T-cell (primary cell): ENCODE measurements around the gene GAS6. TPM values are rescaled to one million over a fixed set of nuclear protein-coding genes. Genes with fewer than 3 reads are reported as not detected.
A peak's percentile ranks its signal among the peaks of the same experiment; 100 is the strongest.

ENCODE experiments used
- ATAC-seq, 4 experiments: fragments of 200-7000 bp in 3 of 4; fragments of 150-1000 bp in 1 of 4; cut with Tn5 transposase; replicated peaks in 1 of 4; 1 replicate in 3 of 4; 2 replicates in 1 of 4; pipeline ENCODE4 v1.10.0; 2021; ENCODE audit warnings: moderate library complexity in 3 of 4, mild to moderate bottlenecking in 2 of 4, moderate number of reproducible peaks in 1 of 4
- CTCF ChIA-PET, 2 donors: fragments of 300-600 bp; sonication (Branson Sonifier 250); formaldehyde crosslinking; loops; one replicate each; lab custom pipeline; 2022; ENCODE audit warnings: antibody characterized with exemption in 2 of 2; lab: Charles Lee
- POLR2A ChIA-PET, 2 donors: fragments of 300-600 bp; sonication (Branson Sonifier 250); formaldehyde crosslinking; loops; one replicate each; lab custom pipeline; 2022; ENCODE audit warnings: antibody characterized with exemption in 2 of 2; lab: Charles Lee
- DNase-seq, 35 experiments: peaks; one replicate each; pipeline versions ENCODE4 v3.0.0 to v3.0.0-alpha.2; 2013 to 2023
- H3K27ac ChIP-seq: one replicate; pipeline ENCODE4 v1.5.1; 2013; ENCODE audit warnings: low read length
- H3K27me3 ChIP-seq, 2 experiments: replicated peaks in 1 of 2; 1 replicate in 1 of 2; 2 replicates in 1 of 2; pipeline versions ENCODE4 v1.6.1 to v1.7.0; 2013; ENCODE audit warnings: low read length in 1 of 2, mixed read lengths in 1 of 2; ENCODE audit not compliant: control insufficient read depth in 2 of 2, insufficient read depth in 2 of 2; ENCODE audit errors: extremely low read depth in 1 of 2
- H3K36me3 ChIP-seq, 2 donors: 1 replicate in 1 of 2; 2 replicates in 1 of 2; pipeline versions ENCODE4 v1.6.1 to v1.7.0; 2013; ENCODE audit warnings: low read length in 1 of 2; ENCODE audit not compliant: control insufficient read depth in 2 of 2, insufficient read depth in 1 of 2; ENCODE audit errors: extremely low read depth in 1 of 2
- H3K4me1 ChIP-seq, 2 experiments: 1 replicate in 1 of 2; 2 replicates in 1 of 2; pipeline versions ENCODE4 v1.6.1 to v1.7.0; 2013; ENCODE audit warnings: low read length in 2 of 2, mixed read lengths in 1 of 2; ENCODE audit not compliant: insufficient read depth in 2 of 2, control insufficient read depth in 1 of 2; ENCODE audit errors: extremely low read depth in 1 of 2
- H3K4me3 ChIP-seq, 2 donors: 1 replicate in 1 of 2; 2 replicates in 1 of 2; pipeline versions ENCODE4 v1.5.1 to v1.7.0; 2013; ENCODE audit warnings: mild to moderate bottlenecking in 2 of 2, low read length in 1 of 2, moderate library complexity in 1 of 2; ENCODE audit not compliant: control insufficient read depth in 1 of 2; ENCODE audit errors: extremely low read depth in 1 of 2
- H3K9me3 ChIP-seq: 2 replicates; pipeline ENCODE4 v1.7.0; 2013
- H3K27ac Mint-ChIP-seq, 2 donors: one replicate each; pipeline ENCODE4 v1.8.0; 2020 to 2021; ENCODE audit warnings: mild to moderate bottlenecking in 2 of 2, mixed read lengths in 2 of 2
- H3K27me3 Mint-ChIP-seq, 2 donors: one replicate each; pipeline ENCODE4 v1.8.0; 2021 to 2022; ENCODE audit warnings: mixed read lengths in 2 of 2
- H3K36me3 Mint-ChIP-seq: one replicate; pipeline ENCODE4 v1.8.0; 2021; ENCODE audit warnings: mixed read lengths
- H3K4me1 Mint-ChIP-seq, 3 donors: one replicate each; pipeline ENCODE4 v1.8.0; 2020 to 2022; ENCODE audit warnings: mixed read lengths in 3 of 3, mild to moderate bottlenecking in 1 of 3
- H3K4me3 Mint-ChIP-seq, 3 donors: one replicate each; pipeline ENCODE4 v1.8.0; 2020 to 2022; ENCODE audit warnings: mild to moderate bottlenecking in 3 of 3, mixed read lengths in 3 of 3, moderate library complexity in 3 of 3
- H3K9me3 Mint-ChIP-seq, 3 donors: one replicate each; pipeline ENCODE4 v1.8.0; 2020 to 2022; ENCODE audit warnings: mixed read lengths in 3 of 3
- WGBS: methylation state at CpG from one replicate; pipeline ENCODE4 v1.1.5; 2013; ENCODE audit warnings: missing lambda C conversion rate; ENCODE audit not compliant: insufficient coverage; 5-methylcytosine and 5-hydroxymethylcytosine counted together
- total RNA-seq, 35 experiments: library from RNA in 6 of 35; stranded (reverse) in 6 of 35; fragments of 120-200 nt in 1 of 35; gene quantifications; one replicate each; pipeline versions ENCODE4 v1.2.1 to v1.2.4 and lab custom pipeline; 2013 to 2026

Gene GAS6
- total RNA-seq, 5 donors from 2014 or later (not counting 1 experiment from before 2014, with no cell fraction given) = 1.1 to 10.2 (median 4.7) TPM

DNA sequence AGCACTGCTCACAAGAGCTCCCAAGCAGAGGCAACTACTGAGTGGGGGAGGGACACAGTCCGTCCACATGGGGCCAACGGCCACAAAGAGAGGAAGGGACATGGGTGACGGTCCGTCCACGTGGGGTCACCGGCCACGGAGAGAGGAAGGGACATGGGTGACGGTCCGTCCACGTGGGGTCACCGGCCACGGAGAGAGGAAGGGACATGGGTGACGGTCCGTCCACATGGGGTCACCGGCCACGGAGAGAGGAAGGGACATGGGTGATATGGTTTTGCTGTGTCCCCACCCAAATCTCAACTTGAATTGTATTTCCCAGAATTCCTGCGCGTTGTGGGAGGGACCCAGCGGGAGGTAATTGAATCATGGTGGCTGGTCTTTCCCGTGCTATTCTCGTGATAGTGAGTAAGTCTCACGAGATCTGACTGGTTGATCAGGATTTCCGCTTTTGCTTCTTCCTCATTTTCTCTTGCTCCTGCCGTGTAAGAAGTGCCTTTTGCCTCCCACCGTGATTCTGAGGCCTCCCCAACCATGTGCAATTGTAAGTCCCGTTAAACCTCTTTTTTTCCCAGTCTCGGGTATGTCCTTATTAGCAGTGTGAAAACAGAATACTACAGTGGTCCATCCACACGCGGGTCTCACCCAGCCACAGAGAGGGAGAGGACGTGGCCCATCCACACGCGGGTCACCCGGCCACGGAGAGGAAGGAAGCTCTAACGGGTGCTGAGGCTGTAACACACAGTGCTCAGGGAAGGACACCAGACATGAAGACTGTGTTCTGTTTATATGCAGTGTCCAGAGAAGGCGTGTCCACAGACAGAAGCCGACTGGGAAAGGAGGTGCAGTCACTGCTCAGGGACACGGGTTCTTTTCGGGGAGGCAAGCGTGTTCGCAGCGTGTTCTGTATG is 48.5 kb downstream of the GAS6 start:
- Histone ChIP-seq H3K4me3 (peak overlapping the region; percentile 20 to 45), H3K27me3 (peaks cover 0 to 16% of the 10 kb centered on the region in 2 experiments), H3K27ac (no peak overlapping the region), H3K4me1 (peaks cover 5 to 19% of the 10 kb centered on the region in 2 experiments), H3K9me3 (no peaks in the 10 kb centered on the region), H3K36me3 (no peaks in the 10 kb centered on the region)
- ChIA-PET CTCF (no interaction called here), POLR2A (no interaction called here)
- peak in 9 of 35 experiments; percentile 5 to 38 (median 16) for DNase-seq
- ATAC-seq = peak in 2 of 4 experiments; percentile 18 to 43
- peaks cover 22 to 25% (median 25%) of the 10 kb centered on the region in 3 donors for H3K4me1 Mint-ChIP-seq
- no peaks in the 10 kb centered on the region for H3K9me3 Mint-ChIP-seq
- peak overlapping the region; percentile 79 to 91 (median 81) for H3K4me3 Mint-ChIP-seq
- H3K36me3 Mint-ChIP-seq = no peaks in the 10 kb centered on the region
- peak overlapping the region; percentile 29 to 37 for H3K27ac Mint-ChIP-seq
- no peaks in the 10 kb centered on the region for H3K27me3 Mint-ChIP-seq
- 56% methylated on average over 33 of the region's 42 CpGs for WGBS

DNA sequence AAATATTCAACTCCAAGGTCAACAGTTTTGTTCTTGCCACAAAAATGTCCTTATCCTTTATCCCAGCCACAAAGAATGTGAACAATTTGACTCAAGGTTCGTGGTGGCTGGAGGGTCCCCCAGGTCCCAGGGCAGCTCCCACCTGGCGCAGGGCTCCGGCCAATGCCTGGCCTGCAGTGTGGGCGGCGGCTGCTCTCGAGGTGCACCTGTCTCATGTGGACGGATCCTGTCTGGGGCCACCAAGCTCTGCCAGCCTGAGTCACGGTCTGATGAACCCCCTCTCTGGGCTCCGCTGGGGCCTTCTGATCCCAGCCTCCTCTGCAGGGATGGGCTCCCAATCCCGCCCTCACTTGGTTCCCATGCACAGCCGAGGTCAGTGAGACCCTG is 49.4 kb downstream of the GAS6 start:
- peaks cover 5 to 19% of the 10 kb centered on the region in 2 experiments for H3K4me1 ChIP-seq
- Mint-ChIP-seq H3K27ac (no peak overlapping the region), H3K4me3 (no peak overlapping the region), H3K9me3 (peaks cover 0 to 1% (median 0%) of the 10 kb centered on the region in 3 donors), H3K4me1 (peaks cover 22 to 25% (median 25%) of the 10 kb centered on the region in 3 donors), H3K27me3 (no peaks in the 10 kb centered on the region), H3K36me3 (no peaks in the 10 kb centered on the region)
- 90% methylated on average over 7 of the region's 11 CpGs for WGBS
- peaks cover 0 to 18% of the 10 kb centered on the region in 2 experiments for H3K27me3 ChIP-seq
- no peak for DNase-seq
- ChIA-PET POLR2A (no interaction called here), CTCF (interaction anchor here in 1 of 2 donors (0.5 kb wide), 1 partner anchor 467 kb away, joined by 3 read pairs; the partner anchor contains the start of gene UPF3A)
- no peaks in the 10 kb centered on the region for H3K36me3 ChIP-seq
- H3K9me3 ChIP-seq = no peaks in the 10 kb centered on the region
- no peak overlapping the region for H3K27ac ChIP-seq
- H3K4me3 ChIP-seq = no peak overlapping the region
- ATAC-seq = no peak

- POLR2A ChIA-PET = no interaction called here
- Mint-ChIP-seq H3K9me3 (peaks cover 0 to 1% (median 0%) of the 10 kb centered on the region in 3 donors), H3K36me3 (no peaks in the 10 kb centered on the region), H3K27ac (no peak overlapping the region), H3K27me3 (no peaks in the 10 kb centered on the region), H3K4me1 (peaks cover 22 to 25% (median 25%) of the 10 kb centered on the region in 3 donors), H3K4me3 (no peak overlapping the region)
- Histone ChIP-seq H3K36me3 (no peaks in the 10 kb centered on the region), H3K27me3 (peaks cover 0 to 18% of the 10 kb centered on the region in 2 experiments), H3K9me3 (no peaks in the 10 kb centered on the region), H3K4me3 (no peak overlapping the region), H3K27ac (no peak overlapping the region), H3K4me1 (peaks cover 5 to 19% of the 10 kb centered on the region in 2 experiments)
- 75% methylated on average over 17 of the region's 28 CpGs for WGBS
- DNase-seq (no peak), ATAC-seq (no peak)
- CTCF ChIA-PET = no interaction called here
These were observed 50.0 kb downstream of the GAS6 start for GRCh38 chr13:113813749-113814434.

GRCh38 chr13:113813070-113813748 is 50.7 kb downstream of the GAS6 start:
- no peaks in the 10 kb centered on the region for H3K9me3 ChIP-seq
- Mint-ChIP-seq H3K4me3 (no peak overlapping the region), H3K36me3 (no peaks in the 10 kb centered on the region), H3K27ac (no peak overlapping the region), H3K27me3 (no peaks in the 10 kb centered on the region), H3K9me3 (peaks cover 0 to 1% (median 0%) of the 10 kb centered on the region in 3 donors), H3K4me1 (peaks cover 22 to 25% (median 25%) of the 10 kb centered on the region in 3 donors)
- ATAC-seq = no peak
- H3K4me1 ChIP-seq = peaks cover 5 to 19% of the 10 kb centered on the region in 2 experiments
- CTCF ChIA-PET = no interaction called here
- H3K36me3 ChIP-seq = no peaks in the 10 kb centered on the region
- WGBS = 94% methylated on average over 13 of the region's 30 CpGs
- H3K27me3 ChIP-seq = peaks cover 0 to 18% of the 10 kb centered on the region in 2 experiments
- no peak overlapping the region for H3K27ac ChIP-seq
- DNase-seq = no peak
- POLR2A ChIA-PET = no interaction called here
- H3K4me3 ChIP-seq = no peak overlapping the region

DNA sequence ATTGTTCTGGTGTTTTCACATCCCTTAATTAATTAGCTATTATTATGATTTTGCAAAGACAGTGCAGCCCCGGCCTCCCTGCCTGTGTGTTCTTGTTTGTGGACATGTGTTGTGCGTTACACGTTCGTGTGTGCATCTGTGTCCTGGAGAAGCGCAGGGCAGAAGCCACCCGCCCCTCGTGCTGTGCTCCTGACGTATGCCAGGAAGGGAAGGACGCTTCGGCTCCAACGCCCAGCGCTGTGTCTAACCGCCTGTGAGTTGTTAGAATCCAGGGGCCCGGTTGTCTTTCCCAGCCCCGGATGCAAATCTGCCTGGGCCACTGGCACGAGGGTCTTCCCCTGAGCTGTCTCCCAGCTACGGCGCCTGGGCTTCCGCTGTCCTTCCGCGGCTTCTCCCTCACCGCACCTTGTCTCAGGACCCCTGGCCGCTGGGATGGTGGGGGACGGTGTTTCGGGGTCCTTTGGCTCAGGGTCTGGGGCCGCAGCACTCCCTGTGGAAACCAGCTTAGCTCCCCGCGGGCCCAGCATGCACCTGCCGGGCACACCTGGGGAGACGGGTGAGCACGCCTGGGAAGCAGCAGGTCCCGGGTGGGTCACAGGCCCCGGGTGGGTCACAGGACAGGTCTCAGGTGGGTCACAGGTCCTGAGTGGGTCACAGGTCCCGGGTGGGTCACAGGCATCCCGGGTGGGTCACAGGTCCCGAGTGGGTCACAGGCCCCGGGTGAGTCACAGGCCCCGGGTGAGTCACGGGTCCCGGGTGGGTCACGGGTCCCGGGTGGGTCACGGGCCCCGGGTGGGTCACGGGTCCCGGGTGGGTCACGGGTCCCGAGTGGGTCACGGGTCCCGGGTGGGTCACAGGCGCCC is 51.5 kb downstream of the GAS6 start:
- no peak overlapping the region for H3K27ac ChIP-seq
- no peak for ATAC-seq
- H3K4me3 Mint-ChIP-seq = no peak overlapping the region
- WGBS = 90% methylated on average over 31 of the region's 51 CpGs
- H3K27me3 Mint-ChIP-seq = no peaks in the 10 kb centered on the region
- H3K4me3 ChIP-seq = no peak overlapping the region
- H3K36me3 Mint-ChIP-seq = no peaks in the 10 kb centered on the region
- ChIA-PET CTCF (no interaction called here), POLR2A (no interaction called here)
- H3K36me3 ChIP-seq = no peaks in the 10 kb centered on the region
- DNase-seq = no peak
- H3K27ac Mint-ChIP-seq = no peak overlapping the region
- H3K9me3 Mint-ChIP-seq = peaks cover 0 to 4% (median 0%) of the 10 kb centered on the region in 3 donors
- peaks cover 5 to 19% of the 10 kb centered on the region in 2 experiments for H3K4me1 ChIP-seq
- no peaks in the 10 kb centered on the region for H3K9me3 ChIP-seq
- H3K27me3 ChIP-seq = peaks cover 0 to 18% of the 10 kb centered on the region in 2 experiments
- H3K4me1 Mint-ChIP-seq = peaks cover 21 to 24% (median 22%) of the 10 kb centered on the region in 3 donors
